Kidney epithelial cell (primary cell): Measurements from ENCODE around the gene CAMTA1. TPM values are rescaled to one million over a fixed set of nuclear protein-coding genes. Genes with fewer than 3 reads are reported as not detected.

ENCODE experiments used
- DNase-seq: peaks from one replicate; pipeline ENCODE4 v3.0.0-alpha.2; 2010; ENCODE audit warnings: low read depth
- H3K27me3 ChIP-seq: 2 replicates; pipeline ENCODE4 v1.6.0; 2011; ENCODE audit warnings: low read length; ENCODE audit not compliant: control insufficient read depth, insufficient read depth
- H3K36me3 ChIP-seq: 2 replicates; pipeline ENCODE4 v1.5.1; 2011; ENCODE audit warnings: low read length; ENCODE audit not compliant: control insufficient read depth, insufficient read depth
- H3K4me3 ChIP-seq: 2 replicates; pipeline ENCODE4 v1.5.1; 2011; ENCODE audit warnings: low read depth, mild to moderate bottlenecking, control low read depth, low read length
- total RNA-seq: library from RNA; depleted of rRNA; stranded (reverse); fragments of >200 nt; gene quantifications from 2 replicates; pipeline ENCODE4 v1.2.3, GENCODE V29; 2015
- TF ChIP-seq, protein P1 (sequence below): IDR thresholded peaks from 2 replicates; pipeline ENCODE4 v1.5.1; 2011; ENCODE audit warnings: mild to moderate bottlenecking, moderate library complexity, low read length, control low read depth, inconsistent platforms; ENCODE audit not compliant: insufficient read depth, poor library complexity, severe bottlenecking

Gene CAMTA1
- total RNA-seq, 1 donor from 2014 or later = 76.5 TPM

DNA sequence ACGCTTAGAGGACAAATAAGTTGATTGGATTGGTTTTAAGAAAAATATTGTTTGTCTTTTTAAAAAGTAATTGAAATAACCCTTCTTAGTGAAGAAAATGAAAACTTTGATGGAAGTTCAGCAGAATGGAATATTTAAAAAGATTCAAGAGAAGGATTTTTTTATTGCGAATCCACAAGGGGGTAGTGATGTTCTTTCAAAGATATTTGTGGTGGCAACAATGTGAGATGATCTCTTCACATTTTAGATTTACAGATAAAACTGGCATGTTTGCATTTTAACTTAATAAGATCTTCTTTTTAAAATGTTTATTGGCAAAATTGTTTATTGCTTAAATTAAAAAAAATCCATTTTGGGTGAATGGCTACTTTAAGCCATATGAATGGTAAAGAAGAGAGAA is 8.9 kb downstream of the CAMTA1 start:
- no peaks in the 10 kb centered on the region for H3K27me3 ChIP-seq
- no peak overlapping the region for H3K4me3 ChIP-seq
- TF ChIP-seq, protein P1, sequence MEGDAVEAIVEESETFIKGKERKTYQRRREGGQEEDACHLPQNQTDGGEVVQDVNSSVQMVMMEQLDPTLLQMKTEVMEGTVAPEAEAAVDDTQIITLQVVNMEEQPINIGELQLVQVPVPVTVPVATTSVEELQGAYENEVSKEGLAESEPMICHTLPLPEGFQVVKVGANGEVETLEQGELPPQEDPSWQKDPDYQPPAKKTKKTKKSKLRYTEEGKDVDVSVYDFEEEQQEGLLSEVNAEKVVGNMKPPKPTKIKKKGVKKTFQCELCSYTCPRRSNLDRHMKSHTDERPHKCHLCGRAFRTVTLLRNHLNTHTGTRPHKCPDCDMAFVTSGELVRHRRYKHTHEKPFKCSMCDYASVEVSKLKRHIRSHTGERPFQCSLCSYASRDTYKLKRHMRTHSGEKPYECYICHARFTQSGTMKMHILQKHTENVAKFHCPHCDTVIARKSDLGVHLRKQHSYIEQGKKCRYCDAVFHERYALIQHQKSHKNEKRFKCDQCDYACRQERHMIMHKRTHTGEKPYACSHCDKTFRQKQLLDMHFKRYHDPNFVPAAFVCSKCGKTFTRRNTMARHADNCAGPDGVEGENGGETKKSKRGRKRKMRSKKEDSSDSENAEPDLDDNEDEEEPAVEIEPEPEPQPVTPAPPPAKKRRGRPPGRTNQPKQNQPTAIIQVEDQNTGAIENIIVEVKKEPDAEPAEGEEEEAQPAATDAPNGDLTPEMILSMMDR = peak; percentile 17
- no peak for DNase-seq
- H3K36me3 ChIP-seq = no peaks in the 10 kb centered on the region

DNA sequence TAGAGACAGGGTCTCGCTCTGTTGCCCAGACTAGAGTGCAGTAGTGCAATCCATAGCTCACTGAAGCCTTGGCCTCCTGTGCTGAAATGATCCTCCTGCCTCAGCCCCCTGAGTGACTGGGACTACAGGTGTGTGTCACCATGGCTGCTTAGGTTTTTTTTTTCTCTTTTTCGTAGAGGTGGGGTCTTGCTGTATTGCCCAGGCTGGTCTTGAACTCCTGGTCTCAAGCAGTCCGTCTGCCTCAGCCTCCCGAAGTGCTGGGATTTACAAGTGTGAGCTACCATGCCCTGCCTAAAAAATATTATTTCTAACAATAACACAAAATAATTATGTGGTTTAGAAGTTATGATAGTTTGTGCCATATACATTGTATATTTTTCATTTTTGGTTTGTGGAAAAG is 9.9 kb downstream of the CAMTA1 start:
- TF ChIP-seq, protein P1 = no peak
- no peak overlapping the region for H3K4me3 ChIP-seq
- DNase-seq = no peak
- no peaks in the 10 kb centered on the region for H3K27me3 ChIP-seq
- H3K36me3 ChIP-seq = no peaks in the 10 kb centered on the region

DNA sequence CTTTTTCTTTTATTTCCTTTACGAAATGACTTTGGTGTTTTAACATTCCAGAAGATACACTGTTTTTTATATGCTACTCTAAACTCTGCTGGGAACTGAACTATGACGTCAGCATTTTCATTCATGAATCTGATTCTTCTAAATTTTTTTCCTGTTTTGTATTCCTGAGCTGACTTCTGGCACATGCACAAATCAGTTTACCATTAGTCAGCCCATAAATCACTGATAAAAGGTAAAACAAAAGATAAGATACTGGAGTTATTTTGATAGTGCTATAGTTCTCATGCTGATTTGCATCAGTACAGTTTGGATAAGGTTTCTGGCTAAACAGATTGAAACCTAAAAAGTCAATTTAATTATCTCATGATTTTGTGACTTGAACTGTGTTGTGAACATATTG is 10.4 kb downstream of the CAMTA1 start:
- DNase-seq = no peak
- H3K4me3 ChIP-seq = no peak overlapping the region
- H3K36me3 ChIP-seq = no peaks in the 10 kb centered on the region
- H3K27me3 ChIP-seq = no peaks in the 10 kb centered on the region
- TF ChIP-seq, protein P1 = no peak

DNA sequence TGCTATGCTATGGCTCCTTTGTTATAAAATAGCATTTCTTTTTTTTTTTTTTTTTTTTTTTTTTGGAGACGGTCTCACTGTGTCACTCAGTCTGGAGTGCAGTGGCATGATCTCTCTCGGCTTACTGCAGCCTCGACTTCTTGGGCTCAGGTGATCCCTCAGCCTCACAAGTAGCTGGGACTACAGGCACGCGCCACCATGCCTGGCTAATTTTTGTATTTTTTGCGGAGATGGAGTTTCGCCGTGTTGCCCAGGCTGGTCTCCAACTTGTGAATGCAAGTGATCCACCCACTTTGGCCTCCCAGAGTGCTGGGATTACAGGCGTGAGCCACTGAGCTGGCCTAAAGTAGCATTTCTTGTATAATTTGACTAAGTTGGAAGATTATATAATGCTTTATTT is 10.8 kb downstream of the CAMTA1 start:
- no peak overlapping the region for H3K4me3 ChIP-seq
- H3K27me3 ChIP-seq = no peaks in the 10 kb centered on the region

DNA sequence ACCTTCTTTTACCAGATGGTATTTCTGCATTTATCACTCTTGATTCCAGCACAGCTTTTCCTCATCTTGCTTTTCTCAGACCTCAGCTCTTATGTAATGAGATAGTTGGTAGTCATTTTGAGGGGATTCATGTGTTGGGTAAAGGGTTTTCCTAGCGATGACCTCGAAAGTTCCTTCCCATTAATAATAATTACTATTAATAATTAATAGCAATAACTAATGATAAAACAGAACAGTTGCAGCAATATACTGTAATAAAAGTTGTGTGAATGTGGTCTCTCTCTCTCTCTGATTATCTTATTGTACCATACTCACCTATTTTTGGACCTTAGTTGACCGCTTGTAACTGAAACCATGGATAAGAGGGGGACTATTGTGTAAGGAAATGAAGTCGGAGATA is 14.2 kb downstream of the CAMTA1 start:
- TF ChIP-seq, protein P1 = no peak
- Histone ChIP-seq H3K36me3 (no peaks in the 10 kb centered on the region), H3K4me3 (no peak overlapping the region), H3K27me3 (no peaks in the 10 kb centered on the region)
- DNase-seq = no peak

More for the DNA sequence above, 10.8 kb downstream of the CAMTA1 start:
- no peaks in the 10 kb centered on the region for H3K36me3 ChIP-seq
- DNase-seq = no peak
- TF ChIP-seq, protein P1 = no peak

DNA sequence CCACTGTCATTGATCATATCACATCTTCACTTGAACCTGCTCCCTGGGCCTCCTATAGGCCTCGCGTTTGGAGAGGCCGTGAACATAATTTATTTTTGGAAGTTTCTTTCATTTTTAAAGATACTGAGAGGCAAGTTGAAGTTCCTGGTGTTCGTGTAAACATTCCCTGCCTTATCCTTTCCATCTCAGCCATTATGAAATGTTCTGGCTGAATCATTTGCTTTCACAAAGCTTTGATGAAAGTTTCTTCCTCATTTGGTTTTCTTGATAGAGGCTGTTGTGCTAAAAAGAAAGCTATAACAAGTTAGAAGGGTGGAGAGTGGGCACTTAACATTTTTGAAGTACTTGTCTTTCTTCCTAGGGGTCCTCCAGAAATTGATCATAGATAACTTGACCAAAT is 15.5 kb downstream of the CAMTA1 start:
- DNase-seq = no peak

More for the DNA sequence above, 15.5 kb downstream of the CAMTA1 start:
- Histone ChIP-seq H3K36me3 (no peaks in the 10 kb centered on the region), H3K27me3 (no peaks in the 10 kb centered on the region), H3K4me3 (no peak overlapping the region)
- TF ChIP-seq, protein P1 = no peak
